HEK293 (cell line): Measurements from ENCODE around the gene VASP.

Experiments
- CTCF ChIA-PET: fragments of 350-600 bp; formaldehyde crosslinking; extraction: SDS; loops from one replicate; lab custom pipeline; 2021; ENCODE audit warnings: antibody characterized with exemption; lab: Yijun Ruan, JAX
- POLR2A ChIA-PET: fragments of 300-600 bp; formaldehyde crosslinking; extraction: SDS; loops from one replicate; lab custom pipeline; 2020; ENCODE audit warnings: antibody characterized with exemption, inconsistent platforms; lab: Yijun Ruan, JAX
- H3K27ac ChIP-seq: fragments of 200-500 bp; sonication (Bioruptor generic); 2 replicates; pipeline ENCODE4 v1.5.1; 2014; ENCODE audit warnings: low read depth, low read length, control low read depth, inconsistent platforms; ENCODE audit errors: extremely low read depth
- H3K36me3 ChIP-seq, 2 experiments: fragments of 200-500 bp in 1 of 2; sonication (Bioruptor generic) in 1 of 2; 1 replicate in 1 of 2; 2 replicates in 1 of 2; pipeline ENCODE4 v1.5.1; 2014 to 2017; ENCODE audit warnings: inconsistent platforms in 2 of 2, low read length in 2 of 2; ENCODE audit not compliant: control insufficient read depth in 2 of 2, insufficient read depth in 1 of 2
- H3K4me1 ChIP-seq: fragments of 200-500 bp; sonication (Bioruptor generic); 2 replicates; pipeline ENCODE4 v1.5.1; 2014; ENCODE audit warnings: mild to moderate bottlenecking, low read length, inconsistent platforms; ENCODE audit not compliant: control insufficient read depth, insufficient read depth
- H3K4me3 ChIP-seq: 2 replicates; pipeline ENCODE4 v1.5.1; 2011; ENCODE audit warnings: low read depth, mild to moderate bottlenecking, control low read depth, low read length, moderate library complexity
- H3K9me3 ChIP-seq: fragments of 200-500 bp; sonication (Bioruptor generic); 2 replicates; pipeline ENCODE4 v1.5.1; 2014; ENCODE audit warnings: low read depth, low read length, inconsistent platforms; ENCODE audit not compliant: control insufficient read depth, insufficient read depth
- FEZF1 ChIP-seq: fragments of 450-650 bp; formaldehyde crosslinking; IDR thresholded peaks from 2 replicates; pipeline ENCODE4 v1.5.1; 2016; ENCODE audit warnings: missing biosample characterization, missing genetic modification characterization
- GLI2 ChIP-seq: fragments of 450-650 bp; formaldehyde crosslinking; IDR thresholded peaks from 2 replicates; pipeline ENCODE4; 2017; ENCODE audit warnings: missing biosample characterization, missing genetic modification characterization, low read depth, borderline replicate concordance
- GLIS1 ChIP-seq: fragments of 450-650 bp; formaldehyde crosslinking; IDR thresholded peaks from 2 replicates; pipeline ENCODE4 v1.5.1; 2016; ENCODE audit warnings: missing biosample characterization, missing genetic modification characterization
- HOXA7 ChIP-seq: sonication (generic); formaldehyde crosslinking; IDR thresholded peaks from 2 replicates; pipeline ENCODE4 v1.8.1; 2022; ENCODE audit warnings: missing genetic modification reagents, borderline replicate concordance
- KLF9 ChIP-seq: fragments of 450-650 bp; formaldehyde crosslinking; IDR thresholded peaks from 2 replicates; pipeline ENCODE4 v1.5.1; 2016; ENCODE audit warnings: missing biosample characterization, missing genetic modification characterization, low read depth
- OSR2 ChIP-seq: fragments of 450-650 bp; formaldehyde crosslinking; IDR thresholded peaks from 2 replicates; pipeline ENCODE4 v1.5.1; 2016; ENCODE audit warnings: missing biosample characterization, missing genetic modification characterization
- PRDM1 ChIP-seq: fragments of 450-650 bp; formaldehyde crosslinking; IDR thresholded peaks from 2 replicates; pipeline ENCODE4; 2016; ENCODE audit warnings: missing biosample characterization, missing genetic modification characterization
- REPIN1 ChIP-seq: fragments of 450-650 bp; formaldehyde crosslinking; IDR thresholded peaks from 2 replicates; pipeline ENCODE4 v1.5.1; 2017; ENCODE audit warnings: missing biosample characterization, missing genetic modification characterization, low read depth
- ZBTB7A ChIP-seq: fragments of 450-650 bp; formaldehyde crosslinking; IDR thresholded peaks from 2 replicates; pipeline ENCODE4 v1.5.1; 2016; ENCODE audit warnings: low read depth, missing biosample characterization, missing genetic modification characterization
- ZFHX2 ChIP-seq: fragments of 450-650 bp; formaldehyde crosslinking; conservative IDR thresholded peaks from 2 replicates; pipeline ENCODE4 v1.5.1; 2016; ENCODE audit warnings: missing biosample characterization, missing genetic modification characterization
- ZNF114 ChIP-seq: fragments of 450-650 bp; formaldehyde crosslinking; IDR thresholded peaks from 2 replicates; pipeline ENCODE4 v1.5.0; 2017; ENCODE audit warnings: missing biosample characterization, missing genetic modification characterization
- ZNF121 ChIP-seq: fragments of 450-650 bp; formaldehyde crosslinking; IDR thresholded peaks from 2 replicates; pipeline ENCODE4 v1.5.1; 2016; ENCODE audit warnings: missing biosample characterization, missing genetic modification characterization
- ZNF132 ChIP-seq: fragments of 450-650 bp; formaldehyde crosslinking; IDR thresholded peaks from 2 replicates; pipeline ENCODE4 v1.5.1; 2017; ENCODE audit warnings: missing biosample characterization, missing genetic modification characterization, borderline replicate concordance
- ZNF157 ChIP-seq: fragments of 450-650 bp; formaldehyde crosslinking; IDR thresholded peaks from 2 replicates; pipeline ENCODE4 v1.5.1; 2016; ENCODE audit warnings: missing biosample characterization, missing genetic modification characterization
- ZNF16 ChIP-seq: fragments of 450-650 bp; formaldehyde crosslinking; IDR thresholded peaks from 2 replicates; pipeline ENCODE4 v1.5.1; 2016; ENCODE audit warnings: low read depth, missing biosample characterization, missing genetic modification characterization
- ZNF248 ChIP-seq: fragments of 450-650 bp; formaldehyde crosslinking; IDR thresholded peaks from 2 replicates; pipeline ENCODE4 v1.5.1; 2017; ENCODE audit warnings: missing biosample characterization, missing genetic modification characterization
- ZNF335 ChIP-seq: fragments of 450-650 bp; formaldehyde crosslinking; conservative IDR thresholded peaks from 2 replicates; pipeline ENCODE4 v1.5.1; 2016; ENCODE audit warnings: missing biosample characterization, missing genetic modification characterization
- ZNF341 ChIP-seq: fragments of 450-650 bp; formaldehyde crosslinking; IDR thresholded peaks from 2 replicates; pipeline ENCODE4; 2016; ENCODE audit warnings: low read depth, missing biosample characterization, missing genetic modification characterization
- ZNF391 ChIP-seq: fragments of 450-650 bp; formaldehyde crosslinking; IDR thresholded peaks from 2 replicates; pipeline ENCODE4 v1.5.1; 2016; ENCODE audit warnings: low read depth, missing biosample characterization, missing genetic modification characterization, borderline replicate concordance
- ZNF394 ChIP-seq: fragments of 450-650 bp; formaldehyde crosslinking; IDR thresholded peaks from 2 replicates; pipeline ENCODE4 v1.5.1; 2016; ENCODE audit warnings: missing biosample characterization, missing genetic modification characterization, mild to moderate bottlenecking, moderate library complexity, borderline replicate concordance
- ZNF423 ChIP-seq: fragments of 450-650 bp; formaldehyde crosslinking; IDR thresholded peaks from 2 replicates; pipeline ENCODE4 v1.5.1; 2016; ENCODE audit warnings: missing biosample characterization, missing genetic modification characterization
- ZNF521 ChIP-seq: fragments of 450-650 bp; formaldehyde crosslinking; IDR thresholded peaks from 2 replicates; pipeline ENCODE4 v1.5.1; 2017; ENCODE audit warnings: missing biosample characterization, mild to moderate bottlenecking, missing genetic modification characterization
- ZNF558 ChIP-seq: fragments of 450-650 bp; formaldehyde crosslinking; IDR thresholded peaks from 2 replicates; pipeline ENCODE4 v1.5.1; 2016; ENCODE audit warnings: missing biosample characterization, missing genetic modification characterization
- ZNF624 ChIP-seq: fragments of 450-650 bp; formaldehyde crosslinking; IDR thresholded peaks from 2 replicates; pipeline ENCODE4 v1.5.1; 2017; ENCODE audit warnings: missing biosample characterization, missing genetic modification characterization
- ZNF658 ChIP-seq: fragments of 450-650 bp; formaldehyde crosslinking; IDR thresholded peaks from 2 replicates; pipeline ENCODE4; 2016; ENCODE audit warnings: missing biosample characterization, missing genetic modification characterization
- ZNF701 ChIP-seq: fragments of 450-650 bp; formaldehyde crosslinking; IDR thresholded peaks from 2 replicates; pipeline ENCODE4 v1.5.1; 2016; ENCODE audit warnings: missing biosample characterization, missing genetic modification characterization
- ZNF843 ChIP-seq: fragments of 450-650 bp; formaldehyde crosslinking; IDR thresholded peaks from 2 replicates; pipeline ENCODE4 v1.5.1; 2016; ENCODE audit warnings: missing biosample characterization, missing genetic modification characterization
- ZSCAN16 ChIP-seq: fragments of 450-650 bp; formaldehyde crosslinking; IDR thresholded peaks from 2 replicates; pipeline ENCODE4 v1.5.1; 2016; ENCODE audit warnings: missing biosample characterization, missing genetic modification characterization
- TF ChIP-seq, protein P1 (sequence below): fragments of 450-650 bp; formaldehyde crosslinking; IDR thresholded peaks from 2 replicates; pipeline ENCODE4 v1.5.1; 2016; ENCODE audit warnings: missing biosample characterization, missing genetic modification characterization, low read depth
- TF ChIP-seq, protein P2 (sequence below): fragments of 450-650 bp; formaldehyde crosslinking; IDR thresholded peaks from 2 replicates; pipeline ENCODE4 v1.5.1; 2016; ENCODE audit warnings: missing biosample characterization, missing genetic modification characterization
- TF ChIP-seq, protein P3 (sequence below): fragments of 450-650 bp; formaldehyde crosslinking; IDR thresholded peaks from 2 replicates; pipeline ENCODE4 v1.5.1; 2016; ENCODE audit warnings: missing biosample characterization, missing genetic modification characterization
- TF ChIP-seq, protein P4 (sequence below): fragments of 450-650 bp; formaldehyde crosslinking; IDR thresholded peaks from 2 replicates; pipeline ENCODE4 v1.5.1; 2016; ENCODE audit warnings: missing biosample characterization, missing genetic modification characterization

Gene VASP

DNA sequence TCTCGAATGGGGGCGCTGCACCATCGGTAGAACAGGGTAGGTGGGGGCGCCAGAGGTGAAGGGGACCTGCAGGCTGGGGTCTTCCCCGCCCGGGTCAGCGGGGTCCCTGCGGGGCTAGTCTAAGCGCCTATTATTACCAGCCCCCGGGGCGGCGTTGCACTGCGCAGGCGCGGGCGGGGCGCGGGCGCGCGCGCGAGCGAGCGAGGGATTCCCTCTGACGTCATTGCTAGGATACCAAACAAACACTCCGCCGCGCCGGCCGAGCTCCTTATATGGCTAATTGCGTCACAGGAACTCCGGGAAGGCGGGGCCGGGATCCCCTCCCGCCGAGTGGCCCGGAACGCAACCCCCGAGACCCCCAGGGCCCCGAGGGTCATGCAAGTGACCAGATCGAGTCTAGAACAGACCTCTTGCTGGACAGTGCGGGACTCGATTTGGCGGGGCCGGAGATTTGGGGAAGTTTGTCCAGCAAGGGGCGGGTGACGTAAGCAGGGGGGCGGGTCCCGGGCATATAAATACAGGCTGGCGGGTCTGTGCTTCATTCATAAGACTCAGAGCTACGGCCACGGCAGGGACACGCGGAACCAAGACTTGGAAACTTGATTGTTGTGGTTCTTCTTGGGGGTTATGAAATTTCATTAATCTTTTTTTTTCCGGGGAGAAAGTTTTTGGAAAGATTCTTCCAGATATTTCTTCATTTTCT lies 39.7 kb upstream of the VASP start, which contains the start of gene FOSB (continued):
- no peak for TF ChIP-seq FEZF1 (tag by site-specific recombination)
- no peak for TF ChIP-seq OSR2 (tag by site-specific recombination)
- TF ChIP-seq ZNF114 (tag by site-specific recombination), result no peak
- TF ChIP-seq ZBTB7A (tag by site-specific recombination), result no peak
- TF ChIP-seq ZNF423 (tag by site-specific recombination), result no peak
- TF ChIP-seq ZSCAN16, result no peak
- TF ChIP-seq ZFHX2 (tag by site-specific recombination), result peak; percentile 18
- TF ChIP-seq ZNF248 (tag by site-specific recombination), result no peak
- no peak for TF ChIP-seq REPIN1 (tag by site-specific recombination)
- no peak for TF ChIP-seq ZNF624 (tag by site-specific recombination)
- TF ChIP-seq ZNF558 (tag by site-specific recombination), result no peak
- no peak for TF ChIP-seq ZNF391 (tag by site-specific recombination)
- no peak for TF ChIP-seq ZNF16 (tag by site-specific recombination)
- TF ChIP-seq ZNF521 (tag by site-specific recombination), result no peak
- no peak for TF ChIP-seq ZNF658 (tag by site-specific recombination)
- TF ChIP-seq, protein P1, sequence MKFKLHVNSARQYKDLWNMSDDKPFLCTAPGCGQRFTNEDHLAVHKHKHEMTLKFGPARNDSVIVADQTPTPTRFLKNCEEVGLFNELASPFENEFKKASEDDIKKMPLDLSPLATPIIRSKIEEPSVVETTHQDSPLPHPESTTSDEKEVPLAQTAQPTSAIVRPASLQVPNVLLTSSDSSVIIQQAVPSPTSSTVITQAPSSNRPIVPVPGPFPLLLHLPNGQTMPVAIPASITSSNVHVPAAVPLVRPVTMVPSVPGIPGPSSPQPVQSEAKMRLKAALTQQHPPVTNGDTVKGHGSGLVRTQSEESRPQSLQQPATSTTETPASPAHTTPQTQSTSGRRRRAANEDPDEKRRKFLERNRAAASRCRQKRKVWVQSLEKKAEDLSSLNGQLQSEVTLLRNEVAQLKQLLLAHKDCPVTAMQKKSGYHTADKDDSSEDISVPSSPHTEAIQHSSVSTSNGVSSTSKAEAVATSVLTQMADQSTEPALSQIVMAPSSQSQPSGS (tag by site-specific recombination), result peak; percentile 98
- no peak; the same call in 1 of the 2 replicates for TF ChIP-seq ZNF341 (tag by site-specific recombination)
- no peak for TF ChIP-seq ZNF394 (tag by site-specific recombination)
- TF ChIP-seq, protein P2, sequence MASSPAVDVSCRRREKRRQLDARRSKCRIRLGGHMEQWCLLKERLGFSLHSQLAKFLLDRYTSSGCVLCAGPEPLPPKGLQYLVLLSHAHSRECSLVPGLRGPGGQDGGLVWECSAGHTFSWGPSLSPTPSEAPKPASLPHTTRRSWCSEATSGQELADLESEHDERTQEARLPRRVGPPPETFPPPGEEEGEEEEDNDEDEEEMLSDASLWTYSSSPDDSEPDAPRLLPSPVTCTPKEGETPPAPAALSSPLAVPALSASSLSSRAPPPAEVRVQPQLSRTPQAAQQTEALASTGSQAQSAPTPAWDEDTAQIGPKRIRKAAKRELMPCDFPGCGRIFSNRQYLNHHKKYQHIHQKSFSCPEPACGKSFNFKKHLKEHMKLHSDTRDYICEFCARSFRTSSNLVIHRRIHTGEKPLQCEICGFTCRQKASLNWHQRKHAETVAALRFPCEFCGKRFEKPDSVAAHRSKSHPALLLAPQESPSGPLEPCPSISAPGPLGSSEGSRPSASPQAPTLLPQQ (tag by site-specific recombination), result 0 out of 2 replicates have a peak, but pooled peaks have one; percentile 11

DNA sequence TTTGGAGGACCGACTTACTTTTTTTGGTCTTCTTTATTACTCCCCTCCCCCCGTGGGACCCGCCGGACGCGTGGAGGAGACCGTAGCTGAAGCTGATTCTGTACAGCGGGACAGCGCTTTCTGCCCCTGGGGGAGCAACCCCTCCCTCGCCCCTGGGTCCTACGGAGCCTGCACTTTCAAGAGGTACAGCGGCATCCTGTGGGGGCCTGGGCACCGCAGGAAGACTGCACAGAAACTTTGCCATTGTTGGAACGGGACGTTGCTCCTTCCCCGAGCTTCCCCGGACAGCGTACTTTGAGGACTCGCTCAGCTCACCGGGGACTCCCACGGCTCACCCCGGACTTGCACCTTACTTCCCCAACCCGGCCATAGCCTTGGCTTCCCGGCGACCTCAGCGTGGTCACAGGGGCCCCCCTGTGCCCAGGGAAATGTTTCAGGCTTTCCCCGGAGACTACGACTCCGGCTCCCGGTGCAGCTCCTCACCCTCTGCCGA lies 39.1 kb upstream of the VASP start:
- no peak overlapping the region for H3K27ac ChIP-seq
- no peaks in the 10 kb centered on the region for H3K36me3 ChIP-seq
- no peaks in the 10 kb centered on the region for H3K9me3 ChIP-seq
- peaks cover 5% of the 10 kb centered on the region; the same call in 1 of the 2 replicates for H3K4me1 ChIP-seq
- ChIA-PET POLR2A (interaction anchor here (0.6 to 3.1 kb wide), 16 partner anchors 10 to 201 kb away, joined by 3 to 52 read pairs (median 4); no protein-coding TSS in a partner anchor), CTCF (interaction anchor here (0.5 to 7.6 kb wide), 12 partner anchors 10 to 174 kb away, joined by 3 to 86 read pairs (median 4); no protein-coding TSS in a partner anchor)
- H3K4me3 ChIP-seq, result peak overlapping the region; percentile 65
- TF ChIP-seq HOXA7 (CRISPR knock-in tag), result no peak
- TF ChIP-seq, protein P3, sequence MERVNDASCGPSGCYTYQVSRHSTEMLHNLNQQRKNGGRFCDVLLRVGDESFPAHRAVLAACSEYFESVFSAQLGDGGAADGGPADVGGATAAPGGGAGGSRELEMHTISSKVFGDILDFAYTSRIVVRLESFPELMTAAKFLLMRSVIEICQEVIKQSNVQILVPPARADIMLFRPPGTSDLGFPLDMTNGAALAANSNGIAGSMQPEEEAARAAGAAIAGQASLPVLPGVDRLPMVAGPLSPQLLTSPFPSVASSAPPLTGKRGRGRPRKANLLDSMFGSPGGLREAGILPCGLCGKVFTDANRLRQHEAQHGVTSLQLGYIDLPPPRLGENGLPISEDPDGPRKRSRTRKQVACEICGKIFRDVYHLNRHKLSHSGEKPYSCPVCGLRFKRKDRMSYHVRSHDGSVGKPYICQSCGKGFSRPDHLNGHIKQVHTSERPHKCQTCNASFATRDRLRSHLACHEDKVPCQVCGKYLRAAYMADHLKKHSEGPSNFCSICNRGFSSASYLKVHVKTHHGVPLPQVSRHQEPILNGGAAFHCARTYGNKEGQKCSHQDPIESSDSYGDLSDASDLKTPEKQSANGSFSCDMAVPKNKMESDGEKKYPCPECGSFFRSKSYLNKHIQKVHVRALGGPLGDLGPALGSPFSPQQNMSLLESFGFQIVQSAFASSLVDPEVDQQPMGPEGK (tag by site-specific recombination), result peak; percentile 67
- TF ChIP-seq ZNF521 (tag by site-specific recombination), result no peak
- TF ChIP-seq GLI2 (tag by site-specific recombination), result no peak
- TF ChIP-seq, protein P4, sequence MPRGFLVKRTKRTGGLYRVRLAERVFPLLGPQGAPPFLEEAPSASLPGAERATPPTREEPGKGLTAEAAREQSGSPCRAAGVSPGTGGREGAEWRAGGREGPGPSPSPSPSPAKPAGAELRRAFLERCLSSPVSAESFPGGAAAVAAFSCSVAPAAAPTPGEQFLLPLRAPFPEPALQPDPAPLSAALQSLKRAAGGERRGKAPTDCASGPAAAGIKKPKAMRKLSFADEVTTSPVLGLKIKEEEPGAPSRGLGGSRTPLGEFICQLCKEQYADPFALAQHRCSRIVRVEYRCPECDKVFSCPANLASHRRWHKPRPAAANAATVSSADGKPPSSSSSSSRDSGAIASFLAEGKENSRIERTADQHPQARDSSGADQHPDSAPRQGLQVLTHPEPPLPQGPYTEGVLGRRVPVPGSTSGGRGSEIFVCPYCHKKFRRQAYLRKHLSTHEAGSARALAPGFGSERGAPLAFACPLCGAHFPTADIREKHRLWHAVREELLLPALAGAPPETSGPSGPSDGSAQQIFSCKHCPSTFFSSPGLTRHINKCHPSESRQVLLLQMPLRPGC (tag by site-specific recombination), result no peak
- TF ChIP-seq ZNF843 (tag by site-specific recombination), result no peak
- TF ChIP-seq PRDM1 (tag by site-specific recombination), result no peak
- no peak for TF ChIP-seq ZBTB7A (tag by site-specific recombination)
- TF ChIP-seq ZNF121 (tag by site-specific recombination), result no peak
- TF ChIP-seq ZNF132 (tag by site-specific recombination), result no peak
- TF ChIP-seq ZNF701 (tag by site-specific recombination), result no peak
- no peak for TF ChIP-seq KLF9 (tag by site-specific recombination)
- peak; percentile 71 for TF ChIP-seq ZNF335
- peak; percentile 62 for TF ChIP-seq GLIS1 (tag by site-specific recombination)
- TF ChIP-seq ZNF157 (tag by site-specific recombination), result no peak
